Measurements from ENCODE around the gene HNF4A. TPM values are rescaled to one million over a fixed set of nuclear protein-coding genes. Genes with fewer than 3 reads are reported as not detected.

HNF4A gene
- total and polyA plus RNA-seq, 2 donors (not counting 3 experiments of a cell fraction or from before 2014, with no cell fraction given), result not detected

DNA sequence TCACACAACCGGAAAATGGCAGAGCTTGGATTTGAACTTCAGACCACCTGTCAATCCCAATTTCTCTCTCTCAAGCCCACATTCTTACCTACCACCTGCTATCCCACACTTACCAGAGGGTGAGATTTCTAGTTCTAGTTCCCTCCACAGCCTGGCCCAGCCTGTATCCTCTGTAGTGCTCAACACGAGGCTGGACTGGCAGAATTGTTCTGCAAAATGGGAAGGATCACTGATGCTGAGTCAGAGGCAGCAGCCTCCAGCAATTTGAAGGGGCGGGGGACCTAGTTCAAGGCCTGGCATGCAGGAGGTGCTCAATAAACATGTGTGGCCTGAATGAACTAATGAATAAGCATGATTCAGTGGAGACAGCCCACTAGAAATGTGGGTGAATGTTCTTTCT is 66.6 kb downstream of the HNF4A start:
- no peaks in the 10 kb centered on the region for H4K20me1 ChIP-seq (replicated peaks; ENCODE audit: control insufficient read depth, extremely low read depth, insufficient read depth, low read length)
- no peak for FAIRE-seq
- dilution Hi-C loops (cut with MboI; ENCODE audit: extremely low pct_ligation_motif_present, low sequenced_read_pairs), result no loop called here
- H3K27me3 ChIP-seq (ENCODE audit: control insufficient read depth in 2 of 2, insufficient read depth in 2 of 2, low read length in 2 of 2), result peaks cover 0 to 2% of the 10 kb centered on the region in 2 experiments
- H3K4me2 ChIP-seq (ENCODE audit: insufficient read depth, low read length), result no peak overlapping the region
- no peaks in the 10 kb centered on the region for H3K79me2 ChIP-seq (ENCODE audit: control insufficient read depth, insufficient read depth, low read length)
- no peak overlapping the region for H2AFZ ChIP-seq (ENCODE audit: low read depth, low read length)
- H3K4me3 ChIP-seq (replicated peaks in 1 of 3; ENCODE audit: insufficient read depth in 1 of 3, low read depth in 1 of 3, low read length in 3 of 3), result no peak overlapping the region
- intact Hi-C loops (cut with micrococcal nuclease), result no loop called here
- POLR2A ChIA-PET, result no interaction called here
- H3K4me1 ChIP-seq (ENCODE audit: control insufficient read depth, extremely low read depth, insufficient read depth, low read length), result no peaks in the 10 kb centered on the region
- H3K9ac ChIP-seq (replicated peaks; ENCODE audit: extremely low read depth, insufficient read depth, low read length), result no peak overlapping the region
- H3K36me3 ChIP-seq (ENCODE audit: control insufficient read depth in 2 of 2, extremely low read depth in 1 of 2, insufficient read depth in 2 of 2, low read length in 2 of 2), result no peaks in the 10 kb centered on the region
- no peak overlapping the region for H3K27ac ChIP-seq (ENCODE audit: insufficient read depth, low read depth, low read length)
- TF ChIP-seq POLR2AphosphoS5 (IDR thresholded peaks at IDR 0.05; ENCODE audit: insufficient read depth, low read depth, low read length) (no peak), POLR2A (IDR thresholded peaks at IDR 0.05; ENCODE audit: low read depth, low read length) (no peak), MAX (IDR thresholded peaks at IDR 0.05; ENCODE audit: insufficient read depth, insufficient read length) (no peak), FOS (IDR thresholded peaks at IDR 0.05; ENCODE audit: borderline replicate concordance, insufficient read depth, low read length) (no peak), JUN (IDR thresholded peaks at IDR 0.05; ENCODE audit: borderline replicate concordance, insufficient read depth, insufficient read length, low read depth) (no peak), GATA2 (IDR thresholded peaks at IDR 0.05; ENCODE audit: insufficient read depth, insufficient read length, low read depth, low read length) (no peak), MYC (IDR thresholded peaks at IDR 0.05; ENCODE audit: low read depth, low read length) (no peak)
- TF ChIP-seq, protein P1, sequence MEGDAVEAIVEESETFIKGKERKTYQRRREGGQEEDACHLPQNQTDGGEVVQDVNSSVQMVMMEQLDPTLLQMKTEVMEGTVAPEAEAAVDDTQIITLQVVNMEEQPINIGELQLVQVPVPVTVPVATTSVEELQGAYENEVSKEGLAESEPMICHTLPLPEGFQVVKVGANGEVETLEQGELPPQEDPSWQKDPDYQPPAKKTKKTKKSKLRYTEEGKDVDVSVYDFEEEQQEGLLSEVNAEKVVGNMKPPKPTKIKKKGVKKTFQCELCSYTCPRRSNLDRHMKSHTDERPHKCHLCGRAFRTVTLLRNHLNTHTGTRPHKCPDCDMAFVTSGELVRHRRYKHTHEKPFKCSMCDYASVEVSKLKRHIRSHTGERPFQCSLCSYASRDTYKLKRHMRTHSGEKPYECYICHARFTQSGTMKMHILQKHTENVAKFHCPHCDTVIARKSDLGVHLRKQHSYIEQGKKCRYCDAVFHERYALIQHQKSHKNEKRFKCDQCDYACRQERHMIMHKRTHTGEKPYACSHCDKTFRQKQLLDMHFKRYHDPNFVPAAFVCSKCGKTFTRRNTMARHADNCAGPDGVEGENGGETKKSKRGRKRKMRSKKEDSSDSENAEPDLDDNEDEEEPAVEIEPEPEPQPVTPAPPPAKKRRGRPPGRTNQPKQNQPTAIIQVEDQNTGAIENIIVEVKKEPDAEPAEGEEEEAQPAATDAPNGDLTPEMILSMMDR (IDR thresholded peaks at IDR 0.05; ENCODE audit: extremely low read depth in 1 of 2, insufficient read depth in 1 of 2, low read depth in 1 of 2, low read length in 2 of 2), result no peak
- DNase-seq (ENCODE audit: low read depth, low spot score), result no peak
- no TSS peak for BruUV-seq (replicated peaks)
- CTCF ChIA-PET, result no interaction called here
- no peaks in the 10 kb centered on the region for H3K9me1 ChIP-seq (replicated peaks; ENCODE audit: control insufficient read depth, extremely low read depth, insufficient read depth, low read length)
- H3K9me3 ChIP-seq (replicated peaks; ENCODE audit: control insufficient read depth, insufficient read depth, low read length), result no peaks in the 10 kb centered on the region
